Mesendoderm (in vitro differentiated cells): ENCODE results near the gene LGALS16. TPM values are rescaled to one million over a fixed set of nuclear protein-coding genes. Genes with fewer than 3 reads are reported as not detected.

Experiments used
- DNase-seq: peaks from one replicate; pipeline ENCODE4 v3.0.0; 2013
- H2AK5ac ChIP-seq: 2 replicates; pipeline ENCODE4 v1.6.1; 2013; ENCODE audit warnings: low read length, inconsistent platforms
- H2BK120ac ChIP-seq: 2 replicates; pipeline ENCODE4 v1.6.1; 2013; ENCODE audit warnings: low read depth, mild to moderate bottlenecking, low read length, moderate library complexity, mixed read lengths
- H2BK15ac ChIP-seq: replicated peaks from 2 replicates; pipeline ENCODE4 v1.6.1; 2013; ENCODE audit warnings: low read depth, mild to moderate bottlenecking, moderate library complexity
- H2BK5ac ChIP-seq: 2 replicates; pipeline ENCODE4 v1.6.1; 2013; ENCODE audit warnings: low read length, inconsistent platforms
- H3K18ac ChIP-seq: 2 replicates; pipeline ENCODE4 v1.6.1; 2013; ENCODE audit warnings: mild to moderate bottlenecking, low read length, mixed read lengths
- H3K23ac ChIP-seq: one replicate; pipeline ENCODE4 v1.6.1; 2013; ENCODE audit warnings: low read length
- H3K27ac ChIP-seq: 2 replicates; pipeline ENCODE4 v1.5.1; 2013; ENCODE audit warnings: low read depth, mild to moderate bottlenecking, inconsistent platforms, low read length, moderate library complexity
- H3K27me3 ChIP-seq: 2 replicates; pipeline ENCODE4 v1.6.1; 2013; ENCODE audit warnings: low read length, control low read depth, mild to moderate bottlenecking, inconsistent platforms; ENCODE audit not compliant: insufficient read depth, poor library complexity
- H3K36me3 ChIP-seq: 2 replicates; pipeline ENCODE4 v1.6.1; 2013; ENCODE audit warnings: low read length, inconsistent platforms; ENCODE audit not compliant: control insufficient read depth, insufficient read depth
- H3K4ac ChIP-seq: one replicate; pipeline ENCODE4 v1.6.1; 2013; ENCODE audit warnings: low read depth, mild to moderate bottlenecking, low read length, moderate library complexity
- H3K4me1 ChIP-seq: 2 replicates; pipeline ENCODE4 v1.6.1; 2013; ENCODE audit warnings: low read depth, low read length, inconsistent platforms; ENCODE audit not compliant: control insufficient read depth
- H3K4me2 ChIP-seq: 2 replicates; pipeline ENCODE4 v1.6.1; 2013; ENCODE audit warnings: low read length
- H3K4me3 ChIP-seq: 2 replicates; pipeline ENCODE4 v1.5.1; 2013; ENCODE audit warnings: mild to moderate bottlenecking, low read length
- H3K56ac ChIP-seq: one replicate; pipeline ENCODE4 v1.6.1; 2013; ENCODE audit warnings: low read length
- H3K79me1 ChIP-seq: 2 replicates; pipeline ENCODE4 v1.6.1; 2013; ENCODE audit warnings: low read length, inconsistent platforms
- H3K79me2 ChIP-seq: 2 replicates; pipeline ENCODE4 v1.6.1; 2013; ENCODE audit warnings: mild to moderate bottlenecking, low read length; ENCODE audit not compliant: control insufficient read depth, insufficient read depth
- H3K9ac ChIP-seq: 2 replicates; pipeline ENCODE4 v1.6.1; 2013; ENCODE audit warnings: low read length, inconsistent platforms
- H4K5ac ChIP-seq: one replicate; pipeline ENCODE4 v1.6.1; 2013; ENCODE audit warnings: low read length
- H4K8ac ChIP-seq: one replicate; pipeline ENCODE4 v1.6.1; 2013; ENCODE audit warnings: low read depth, mild to moderate bottlenecking, control low read depth, low read length, moderate library complexity
- WGBS: extraction: QIAGEN DNeasy Blood & Tissue Kit; methylation state at CpG from one replicate; pipeline ENCODE4 v1.1.7; 2013; ENCODE audit warnings: low lambda C conversion rate, missing lambda C conversion rate; ENCODE audit not compliant: insufficient coverage; ENCODE audit errors: extremely low coverage; 5-methylcytosine and 5-hydroxymethylcytosine counted together
- small RNA-seq: library from polyadenylated mRNA; stranded (forward); fragments of <200 nt; extraction: miRNeasy Mini kit (QIAGEN cat#:217004); gene quantifications from one replicate; pipeline ENCODE3, GENCODE V24; 2013; ENCODE audit not compliant: insufficient read depth

Gene LGALS16

GRCh38 chr19:39708594-39708993, 52.9 kb downstream of the LGALS16 start:
- Histone ChIP-seq H4K5ac (no peak overlapping the region), H3K4ac (no peak overlapping the region)

GRCh38 chr19:39709026-39709872, 53.5 kb downstream of the LGALS16 start:
- H4K8ac ChIP-seq: no peak overlapping the region
- H3K56ac ChIP-seq: no peak overlapping the region
- no peak overlapping the region for H2AK5ac ChIP-seq
- no peak overlapping the region for H3K23ac ChIP-seq
- no peak overlapping the region for H3K4ac ChIP-seq
- H3K79me2 ChIP-seq: no peaks in the 10 kb centered on the region
- peak; percentile 80 for DNase-seq
- no peak overlapping the region for H3K4me3 ChIP-seq
- no peak overlapping the region for H4K5ac ChIP-seq
- H3K79me1 ChIP-seq: no peaks in the 10 kb centered on the region
- no peaks in the 10 kb centered on the region for H3K4me1 ChIP-seq
- H2BK5ac ChIP-seq: no peak overlapping the region
- H3K27ac ChIP-seq: no peak overlapping the region
- H3K18ac ChIP-seq: no peak overlapping the region
- no peaks in the 10 kb centered on the region for H3K36me3 ChIP-seq
- H3K9ac ChIP-seq: no peak overlapping the region
- H3K4me2 ChIP-seq: no peak overlapping the region
- H2BK120ac ChIP-seq: no peak overlapping the region
- WGBS: no CpG with 5 or more reads among the region's 5 CpGs
- no peak overlapping the region for H2BK15ac ChIP-seq
- H3K27me3 ChIP-seq: no peaks in the 10 kb centered on the region

More at GRCh38 chr19:39708594-39708993, 52.9 kb downstream of the LGALS16 start:
- no peak overlapping the region for H4K8ac ChIP-seq
- H3K79me2 ChIP-seq: no peaks in the 10 kb centered on the region
- H3K4me1 ChIP-seq: no peaks in the 10 kb centered on the region
- H3K79me1 ChIP-seq: no peaks in the 10 kb centered on the region
- H3K23ac ChIP-seq: no peak overlapping the region
- H3K4me3 ChIP-seq: no peak overlapping the region
- no peak overlapping the region for H3K4me2 ChIP-seq
- no peak overlapping the region for H2BK120ac ChIP-seq
- no peak for DNase-seq
- H2BK15ac ChIP-seq: no peak overlapping the region
- H3K56ac ChIP-seq: no peak overlapping the region
- WGBS: no CpG with 5 or more reads among the region's 6 CpGs
- H2BK5ac ChIP-seq: no peak overlapping the region
- H3K18ac ChIP-seq: no peak overlapping the region
- H3K36me3 ChIP-seq: no peaks in the 10 kb centered on the region
- H3K27me3 ChIP-seq: no peaks in the 10 kb centered on the region
- no peak overlapping the region for H2AK5ac ChIP-seq
- no peak overlapping the region for H3K9ac ChIP-seq
- H3K27ac ChIP-seq: no peak overlapping the region

Small RNAs within 50 kb of the gene (small RNA-seq; reads per million reads assigned to genes)
- gene AC005176.2 (not detected), gene RPS29P27 (not detected), gene RPS29P30 (not detected)
